GM18511 (cell line): ENCODE results near the gene MAGOH.

Experiments used
- ATAC-seq: cut with Tn5 transposase; IDR thresholded peaks from one replicate; pipeline ENCODE4 v1.9.1; 2021; ENCODE audit warnings: mild to moderate bottlenecking, moderate library complexity; ENCODE audit not compliant: unreplicated experiment

MAGOH gene

GRCh38 chr1:53271446-53272090, 33.2 kb upstream of the MAGOH start:
- ATAC-seq = no peak

- ATAC-seq = no peak
Observed at GRCh38 chr1:53270873-53271272, 32.6 kb upstream of the MAGOH start.

DNA sequence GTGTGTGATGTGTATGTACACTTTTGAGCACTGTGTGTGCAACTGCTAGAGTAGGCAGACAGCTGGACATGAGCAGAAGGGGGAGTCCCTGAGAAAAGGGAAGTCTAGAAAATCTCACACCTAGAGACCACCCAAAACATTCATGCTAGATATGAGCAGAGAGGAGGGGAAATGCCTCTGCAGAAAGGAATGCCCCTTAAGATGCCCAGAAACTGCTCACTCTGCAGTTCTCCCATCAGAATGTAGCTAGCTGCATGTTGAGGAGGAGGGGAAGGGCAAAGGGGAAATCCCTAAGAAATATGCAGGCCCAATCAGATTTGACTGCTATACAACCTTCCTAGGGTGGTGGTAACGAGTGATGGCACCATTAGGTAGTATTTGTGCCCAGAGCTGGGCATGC, 31.8 kb upstream of the MAGOH start:
- ATAC-seq = no peak

GRCh38 chr1:53267761-53268160, 29.4 kb upstream of the MAGOH start:
- ATAC-seq = no peak

DNA sequence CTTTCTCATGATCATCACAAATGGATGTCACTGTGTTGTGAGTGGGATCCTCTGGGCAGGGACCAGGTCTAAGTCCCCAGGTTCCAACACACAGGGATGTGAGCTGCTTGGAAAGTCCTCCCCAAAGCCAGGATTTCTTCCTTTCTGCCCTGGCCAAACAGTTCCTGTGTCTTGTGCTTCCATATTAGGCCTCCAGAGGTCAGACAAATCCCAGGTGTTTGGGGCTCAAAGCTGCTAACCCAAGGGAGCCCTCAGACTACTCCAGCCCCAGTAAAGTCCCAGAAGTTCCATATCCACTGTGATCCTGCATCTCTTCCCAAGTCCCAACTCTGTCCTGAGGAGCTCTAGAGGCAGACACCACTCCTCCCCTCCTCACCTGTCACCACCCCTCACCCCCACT, 27.7 kb upstream of the MAGOH start:
- no peak for ATAC-seq

DNA sequence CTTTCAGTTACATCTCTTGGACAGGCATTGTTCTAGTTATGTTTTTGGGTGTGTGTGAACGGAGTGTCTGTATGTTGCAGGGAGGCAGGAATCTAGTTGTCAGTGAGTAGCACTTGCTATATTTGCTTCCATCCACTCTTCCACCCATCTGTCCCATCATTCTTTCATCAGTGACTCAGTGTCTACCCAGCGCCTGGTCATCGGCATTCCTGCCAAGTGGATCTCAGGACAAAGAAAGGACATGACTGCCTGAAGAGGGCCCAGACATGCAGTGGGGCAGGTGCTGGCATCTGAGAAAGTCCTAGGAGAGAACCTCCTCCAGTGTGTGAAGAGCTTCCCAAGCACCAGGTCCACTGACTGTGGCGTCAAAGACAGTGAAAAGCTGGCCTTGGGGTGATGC, 27.3 kb upstream of the MAGOH start:
- no peak for ATAC-seq

DNA sequence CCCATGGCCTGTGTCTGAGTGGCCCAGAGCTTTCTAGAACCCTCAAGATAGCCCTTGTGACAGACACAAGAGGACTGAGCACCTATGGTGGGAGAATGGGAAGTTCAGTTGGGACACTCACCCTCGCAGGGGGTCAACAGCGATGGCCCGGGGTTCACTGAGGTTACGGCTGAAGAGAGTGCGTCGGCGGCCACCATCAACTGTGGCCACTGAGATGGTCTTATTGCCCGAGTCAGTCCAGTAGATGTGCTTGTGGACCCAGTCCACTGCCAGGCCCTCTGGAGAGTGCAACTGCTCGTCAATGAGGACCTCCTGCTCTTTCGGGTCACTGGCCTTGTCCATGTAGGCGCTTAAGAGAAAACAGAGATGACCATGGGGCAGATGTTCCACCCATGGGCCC, 25.7 kb upstream of the MAGOH start:
- no peak for ATAC-seq

DNA sequence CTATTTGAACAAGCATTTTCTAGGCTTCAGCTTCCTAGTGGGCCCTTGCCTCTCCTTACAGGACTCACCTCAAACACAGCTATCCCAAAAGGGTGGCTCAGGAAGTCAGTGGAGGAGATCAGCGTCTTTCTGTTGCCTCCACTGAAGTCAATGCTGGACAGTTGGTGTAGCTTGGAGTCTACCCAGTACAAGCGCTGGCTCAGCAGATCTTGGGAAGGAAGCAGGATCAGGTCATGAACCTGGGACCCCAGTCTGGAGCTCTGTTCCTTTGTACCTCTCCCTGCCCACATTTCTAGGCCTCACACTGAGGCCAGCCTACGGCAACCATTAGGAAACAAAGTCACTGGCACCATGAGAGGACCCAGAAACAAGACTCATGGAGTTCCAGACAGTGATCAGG, 23.7 kb upstream of the MAGOH start:
- no peak for ATAC-seq

- ATAC-seq = no peak
Observed at GRCh38 chr1:53260631-53261247, 22.4 kb upstream of the MAGOH start.

DNA sequence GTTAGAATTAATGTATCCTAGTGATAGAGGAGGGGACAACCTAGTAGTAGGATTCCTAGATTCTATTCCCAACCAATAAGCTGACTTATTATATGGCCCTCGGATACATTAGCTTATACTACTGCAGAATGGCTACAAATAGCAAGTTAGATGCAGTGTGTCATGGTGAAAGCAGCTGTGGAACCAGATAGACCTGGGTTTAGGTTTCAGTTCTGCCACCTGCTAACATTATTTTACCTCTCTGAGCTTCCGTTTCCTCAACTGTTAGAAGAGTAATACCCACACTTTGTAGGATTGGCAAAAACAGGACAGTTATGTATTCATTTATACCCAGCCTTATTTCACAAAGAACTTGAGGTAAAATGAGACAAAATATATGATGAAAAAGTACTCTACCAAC, 21.6 kb upstream of the MAGOH start:
- ATAC-seq = no peak

- ATAC-seq = no peak
Observed at GRCh38 chr1:53258216-53258615, 19.9 kb upstream of the MAGOH start.

DNA sequence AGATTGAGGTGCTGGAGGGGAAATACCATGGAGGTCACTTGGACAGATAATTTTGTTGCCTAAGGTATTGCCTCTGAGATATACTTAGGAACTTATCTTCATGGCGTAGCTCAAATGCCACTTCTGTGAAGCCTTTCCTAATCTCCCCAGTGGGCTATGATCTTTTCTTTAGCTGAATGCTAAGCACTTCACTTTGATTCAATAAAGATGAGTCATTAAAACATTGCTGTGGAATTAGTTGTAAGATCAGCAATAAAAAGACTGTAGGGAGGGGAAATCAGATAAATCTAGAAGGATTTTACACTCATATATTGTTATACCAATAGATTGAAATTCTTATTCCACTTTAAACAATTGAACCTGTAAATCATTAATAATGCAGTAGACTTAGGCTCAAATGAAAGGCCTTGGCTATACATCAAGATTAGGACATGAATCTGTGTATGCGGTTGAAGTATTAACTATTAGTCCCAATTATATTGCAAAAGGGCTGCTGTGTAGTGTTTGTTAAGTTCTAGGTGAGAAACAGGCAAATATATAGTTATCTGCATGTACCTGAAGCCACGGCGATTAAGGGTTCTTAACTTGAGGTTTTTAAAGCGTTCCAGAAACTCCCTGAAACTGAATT, 19.2 kb upstream of the MAGOH start:
- no peak for ATAC-seq

- no peak for ATAC-seq
Observed at GRCh38 chr1:53256511-53257453, 18.5 kb upstream of the MAGOH start.

GRCh38 chr1:53255031-53255430, 16.7 kb upstream of the MAGOH start:
- ATAC-seq = no peak

- no peak for ATAC-seq
Observed at GRCh38 chr1:53254011-53254640, 15.8 kb upstream of the MAGOH start.

GRCh38 chr1:53250325-53250724, 12.0 kb upstream of the MAGOH start:
- no peak for ATAC-seq

DNA sequence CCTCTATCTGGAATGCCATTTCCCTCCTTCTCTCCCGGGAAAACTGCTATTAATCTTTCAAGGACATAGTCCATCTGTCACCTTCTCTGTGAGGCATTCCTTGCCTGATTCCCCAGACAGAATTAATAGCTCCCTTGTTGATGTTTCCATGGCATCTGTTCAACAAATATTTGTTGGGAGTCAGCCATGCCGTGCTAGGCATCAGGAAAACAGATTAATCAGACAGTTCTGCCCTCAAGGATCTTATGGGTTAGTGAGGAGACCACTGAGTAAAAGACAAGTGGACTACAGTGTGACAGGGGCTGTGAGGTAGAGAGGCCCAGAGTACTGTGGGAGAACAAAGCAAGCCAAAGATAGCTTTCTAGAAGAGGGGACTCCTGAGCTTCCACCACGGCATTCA, 11.4 kb upstream of the MAGOH start:
- ATAC-seq = no peak

DNA sequence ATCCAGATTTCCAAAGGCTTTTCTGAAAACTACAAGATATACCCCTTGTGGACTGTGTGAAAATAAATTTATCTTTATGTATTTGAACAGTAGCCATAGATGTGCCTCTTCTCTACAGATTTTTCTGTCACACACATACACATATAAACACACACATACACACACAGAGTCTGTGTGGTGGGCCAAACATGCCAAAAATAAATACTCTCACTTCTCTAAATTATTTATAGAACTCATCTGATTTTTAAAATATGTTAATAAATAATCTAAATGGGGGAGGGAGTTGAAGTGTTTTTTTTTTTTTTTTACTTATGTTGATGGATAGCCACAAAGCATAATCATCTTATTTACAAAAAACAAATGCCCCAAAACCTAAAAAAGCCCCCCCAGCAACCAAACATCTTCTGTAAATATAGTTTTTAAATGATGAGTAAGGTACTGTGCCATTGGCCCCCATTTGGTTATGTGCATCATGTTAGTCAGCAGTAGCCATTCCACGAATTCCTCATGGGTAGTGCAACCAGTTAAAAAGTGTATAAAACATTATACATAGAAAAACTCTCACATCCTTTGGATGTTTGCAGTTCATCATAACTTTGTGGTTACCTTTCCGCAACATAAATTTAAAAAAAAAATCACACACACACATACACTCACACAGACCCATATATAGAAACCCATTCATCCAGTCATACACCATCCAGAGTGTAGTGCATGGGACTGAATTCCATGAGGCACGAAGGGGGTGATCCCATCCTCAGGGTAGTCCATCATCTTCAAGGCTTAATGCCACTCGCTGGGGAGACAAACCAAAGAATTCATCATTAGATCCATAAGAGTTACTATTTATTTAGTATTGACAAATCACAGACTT, 8.2 kb upstream of the MAGOH start:
- ATAC-seq = no peak

GRCh38 chr1:53244141-53244540, 5.8 kb upstream of the MAGOH start:
- no peak for ATAC-seq

DNA sequence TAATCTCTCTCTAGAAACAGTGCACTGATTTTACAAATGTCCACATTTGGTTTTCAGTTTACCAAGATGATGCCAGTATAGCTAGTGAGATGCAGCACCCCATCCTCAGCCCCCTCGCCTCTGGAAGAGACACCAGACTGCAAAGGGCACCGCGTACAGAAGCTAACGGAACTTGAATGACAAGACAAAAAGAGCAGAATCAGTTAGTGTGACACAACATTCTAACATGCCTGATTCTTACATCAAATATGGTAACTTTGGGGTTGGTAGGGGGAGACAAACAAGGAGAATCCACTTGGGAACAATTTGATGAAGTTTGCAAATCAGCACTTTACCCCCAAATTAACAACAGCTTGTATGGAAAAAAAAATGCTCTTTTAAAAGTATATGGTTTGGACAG, 4.1 kb upstream of the MAGOH start:
- no peak for ATAC-seq
